Measurements from ENCODE around the gene INAVA.
"Not testable (repeated sequence)": the region's sequence is repeated elsewhere in the genome, so short reads cannot be mapped to it uniquely, and the experiment has no call there.

INAVA gene

GRCh38 chr1:200923601-200924000 is 28.9 kb downstream of the INAVA start:
- DNase-seq, result no peak

DNA sequence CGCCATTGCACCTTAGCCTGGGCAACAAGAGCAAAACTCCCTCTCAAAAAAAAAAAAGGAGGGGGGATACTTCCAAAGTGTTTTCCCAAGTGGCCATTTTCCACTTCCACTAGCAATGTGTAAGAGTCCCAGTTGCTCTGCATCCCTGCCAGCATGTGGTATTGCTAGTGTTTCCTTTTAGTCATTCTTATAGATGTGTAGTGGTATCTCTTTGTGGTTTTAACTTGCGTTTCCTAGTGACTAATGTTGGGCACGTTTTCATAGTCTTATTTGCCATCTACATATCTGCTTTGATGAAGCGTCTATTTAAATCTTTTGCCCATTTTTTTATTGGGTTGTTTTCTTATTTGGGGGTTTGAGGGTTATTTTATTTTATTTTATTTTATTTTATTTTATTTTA is 31.1 kb downstream of the INAVA start:
- no peak for DNase-seq

- no peak for DNase-seq
Observed at GRCh38 chr1:200929530-200930278, 35.0 kb downstream of the INAVA start.

DNA sequence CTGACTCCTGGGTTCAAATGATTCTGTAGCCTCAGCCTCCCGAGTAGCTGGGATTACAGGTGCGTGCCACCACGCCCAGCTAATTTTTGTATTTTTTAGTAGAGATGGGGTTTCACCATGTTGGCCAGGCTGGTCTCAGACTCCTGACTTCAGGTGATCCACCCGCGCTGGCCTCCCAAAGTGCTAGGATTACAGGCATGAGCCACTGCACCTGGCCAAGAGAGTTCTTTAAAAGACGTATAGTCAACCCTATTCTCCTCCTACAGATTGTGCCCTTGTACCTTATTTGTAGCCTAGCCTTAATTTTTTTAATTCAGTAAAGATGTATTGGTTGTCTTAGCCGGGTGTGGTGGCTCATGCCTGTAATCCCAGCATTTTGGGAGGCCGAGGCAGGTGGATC is 35.6 kb downstream of the INAVA start:
- DNase-seq, result not testable (repeated sequence)

- no peak for DNase-seq
Observed at GRCh38 chr1:200931776-200932175, 37.1 kb downstream of the INAVA start.

- DNase-seq, result no peak
Observed at GRCh38 chr1:200934676-200935245, 40.1 kb downstream of the INAVA start.

GRCh38 chr1:200935286-200935962 is 40.7 kb downstream of the INAVA start:
- not testable (repeated sequence) for DNase-seq

GRCh38 chr1:200938955-200939354 is 44.3 kb downstream of the INAVA start:
- DNase-seq, result no peak

GRCh38 chr1:200945111-200945510 is 50.4 kb downstream of the INAVA start:
- no peak for DNase-seq

GRCh38 chr1:200947059-200947566 is 52.4 kb downstream of the INAVA start:
- no peak for DNase-seq

DNA sequence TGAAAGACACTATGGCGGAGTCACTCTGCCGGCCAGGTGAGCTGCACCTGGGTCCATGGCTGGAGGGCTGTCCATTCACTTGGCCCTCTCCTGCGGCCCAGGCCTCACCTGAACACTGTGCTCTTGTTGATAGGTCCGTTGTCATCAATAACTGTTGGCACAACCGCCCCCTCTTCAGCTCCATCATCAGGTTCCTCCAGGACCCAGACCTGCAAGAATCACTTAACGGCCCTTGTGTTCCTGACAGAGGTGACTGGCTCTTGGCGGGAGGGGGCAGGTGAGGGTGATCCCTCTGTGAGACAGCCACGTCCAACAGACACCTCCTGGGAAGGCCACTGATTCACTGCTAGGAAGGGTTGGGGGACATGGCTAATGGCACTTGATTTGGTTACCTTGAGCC is 54.9 kb downstream of the INAVA start:
- DNase-seq, result no peak

DNA sequence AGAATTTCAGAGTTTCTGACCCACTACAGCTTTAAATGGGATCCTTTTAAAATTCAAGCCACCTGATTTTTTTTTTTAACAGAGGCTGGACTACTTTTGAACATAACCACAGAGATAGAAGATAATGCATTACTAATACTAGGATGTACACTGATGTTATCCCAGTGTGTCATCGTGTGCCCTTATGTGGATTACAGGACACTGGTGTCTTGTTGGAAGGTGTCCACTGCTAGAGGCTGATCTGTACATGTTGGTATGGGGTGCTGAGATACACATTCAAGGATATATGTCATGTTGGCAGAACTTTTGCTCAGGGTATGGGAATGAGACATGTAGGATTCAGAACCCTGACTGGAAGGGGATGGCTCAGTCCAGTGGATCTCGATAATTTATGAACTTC is 56.3 kb downstream of the INAVA start:
- DNase-seq, result no peak

DNA sequence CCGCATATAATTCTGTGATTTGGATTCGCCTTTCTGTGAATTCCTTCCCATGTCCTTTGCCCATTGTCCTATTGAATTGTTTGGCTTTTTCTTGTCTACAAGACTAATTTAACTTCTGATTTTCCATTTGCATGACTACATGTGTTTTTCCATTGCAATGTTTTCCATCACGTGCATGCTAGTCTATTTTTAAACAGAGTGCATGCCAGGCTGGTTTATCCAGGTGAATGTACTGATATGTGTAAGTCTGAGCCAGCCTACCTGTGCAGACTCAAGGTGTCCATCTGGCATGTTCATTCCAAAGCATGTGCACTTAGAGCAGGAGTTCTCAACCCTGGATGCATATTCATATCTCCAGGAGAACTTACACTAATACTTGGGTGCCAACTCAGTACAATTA is 59.7 kb downstream of the INAVA start:
- DNase-seq, result no peak

DNA sequence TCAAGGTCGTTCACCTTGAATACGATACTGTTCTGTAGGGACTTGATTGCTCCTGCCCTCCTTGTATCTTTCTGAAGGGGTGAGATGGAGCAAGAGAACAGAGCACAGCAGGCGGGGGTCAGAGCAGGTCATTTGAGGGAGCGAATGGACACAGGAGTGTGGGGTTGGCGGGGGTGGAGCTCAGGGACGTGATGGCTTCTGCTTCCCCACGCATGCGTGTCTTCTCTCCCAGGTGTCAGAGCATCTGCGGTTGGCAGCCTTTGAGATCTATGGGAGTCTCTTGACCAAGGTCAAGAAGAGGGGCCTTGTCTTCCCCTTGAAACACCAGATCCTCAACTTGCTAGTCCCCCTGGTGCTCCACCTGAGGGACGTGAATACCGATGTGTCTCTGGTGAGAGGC is 63.9 kb downstream of the INAVA start:
- no peak for DNase-seq

GRCh38 chr1:200959411-200959921 is 64.8 kb downstream of the INAVA start:
- no peak for DNase-seq

GRCh38 chr1:200960236-200960947 is 65.7 kb downstream of the INAVA start:
- no peak for DNase-seq

- DNase-seq, result no peak
Observed at GRCh38 chr1:200960948-200961340, 66.2 kb downstream of the INAVA start.

DNA sequence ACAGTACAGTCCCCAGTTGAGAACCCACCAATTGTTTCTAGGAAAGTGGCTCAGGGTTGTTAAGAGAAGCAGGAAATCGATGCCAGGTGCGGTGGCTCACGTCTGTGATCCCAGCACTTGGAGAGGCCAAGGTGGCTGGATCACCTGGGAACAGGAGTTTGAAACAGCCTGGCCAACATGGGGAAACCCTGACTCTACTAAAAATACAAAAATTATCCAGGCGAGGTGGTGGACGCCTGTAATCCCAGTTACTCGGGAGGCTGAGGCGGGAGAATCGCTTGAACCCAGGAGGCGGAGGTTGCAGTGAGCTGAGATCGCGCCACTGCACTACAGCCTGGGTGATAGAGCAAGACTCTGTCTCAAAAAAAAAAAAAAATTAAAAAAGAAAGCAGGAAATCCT is 67.5 kb downstream of the INAVA start:
- DNase-seq, result not testable (repeated sequence)

DNA sequence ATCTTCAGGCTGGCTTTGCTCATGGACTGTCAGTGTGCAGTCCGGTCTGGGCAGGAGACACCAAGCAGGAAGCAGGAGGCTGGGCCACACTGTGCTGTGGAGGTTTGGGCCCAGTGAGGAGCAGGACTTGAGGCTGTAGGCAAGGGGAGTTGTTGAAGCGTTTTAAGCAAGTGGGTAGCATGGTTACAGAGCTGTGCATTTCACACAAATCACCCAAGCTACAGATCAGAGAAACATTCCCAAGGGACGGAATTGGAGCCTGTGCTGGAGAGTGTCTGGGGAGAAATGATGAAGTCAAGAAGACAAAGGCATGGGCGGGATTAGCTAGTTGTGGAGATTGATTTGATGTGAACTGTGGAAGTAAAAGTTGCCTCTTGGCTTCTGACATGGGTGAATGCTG is 67.9 kb downstream of the INAVA start:
- DNase-seq, result no peak

- DNase-seq, result no peak
Observed at GRCh38 chr1:200963076-200963475, 68.4 kb downstream of the INAVA start.

GRCh38 chr1:200963888-200964287 is 69.2 kb downstream of the INAVA start:
- not testable (repeated sequence) for DNase-seq
